ENCODE data around the gene PLPP7. TPM values are rescaled to one million over a fixed set of nuclear protein-coding genes. Genes with fewer than 3 reads are reported as not detected.

The PLPP7 gene
- total and polyA plus RNA-seq, 4 donors, result 0.18 to 0.59 (median 0.51) TPM; not detected in 1

DNA sequence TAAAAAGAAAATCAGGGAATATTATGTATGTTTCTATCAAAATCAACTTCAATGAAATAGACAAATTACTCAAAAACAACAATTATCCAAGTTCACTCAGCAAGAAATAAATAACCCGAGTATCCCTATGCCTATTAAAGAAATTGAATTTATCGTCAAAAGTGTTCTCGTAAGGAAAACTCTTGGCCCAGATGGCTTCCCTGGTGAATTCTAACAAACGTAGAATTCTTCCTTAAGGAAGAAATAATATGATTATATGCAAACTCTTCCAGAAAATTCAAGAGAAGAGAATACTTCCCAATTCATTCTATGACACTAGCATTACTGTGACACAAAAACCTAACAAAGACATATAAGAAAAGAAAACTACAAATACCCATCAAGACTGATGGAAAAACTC, 42.9 kb upstream of the PLPP7 start:
- Histone ChIP-seq H3K4me3 (ENCODE audit: low read depth in 1 of 3, low read length in 3 of 3) (no peak overlapping the region), H3K27ac (ENCODE audit: low read depth in 1 of 2, low read length in 2 of 2) (no peak overlapping the region), H3K27me3 (ENCODE audit: control insufficient read depth in 4 of 4, insufficient read depth in 4 of 4, low read length in 3 of 4) (no peaks in the 10 kb centered on the region), H3K9me3 (ENCODE audit: control insufficient read depth in 4 of 4, low read length in 3 of 4) (peaks cover 0 to 5% (median 0%) of the 10 kb centered on the region in 4 donors), H3K9ac (ENCODE audit: low read depth in 1 of 2, low read length in 2 of 2) (no peak overlapping the region), H3K36me3 (ENCODE audit: control insufficient read depth in 4 of 4, insufficient read depth in 3 of 4, low read depth in 1 of 4, low read length in 3 of 4) (no peaks in the 10 kb centered on the region), H3K4me1 (ENCODE audit: control insufficient read depth in 4 of 4, insufficient read depth in 4 of 4, low read length in 3 of 4) (no peaks in the 10 kb centered on the region)
- no peak for DNase-seq (ENCODE audit: low spot score)
- TF ChIP-seq, protein P1, sequence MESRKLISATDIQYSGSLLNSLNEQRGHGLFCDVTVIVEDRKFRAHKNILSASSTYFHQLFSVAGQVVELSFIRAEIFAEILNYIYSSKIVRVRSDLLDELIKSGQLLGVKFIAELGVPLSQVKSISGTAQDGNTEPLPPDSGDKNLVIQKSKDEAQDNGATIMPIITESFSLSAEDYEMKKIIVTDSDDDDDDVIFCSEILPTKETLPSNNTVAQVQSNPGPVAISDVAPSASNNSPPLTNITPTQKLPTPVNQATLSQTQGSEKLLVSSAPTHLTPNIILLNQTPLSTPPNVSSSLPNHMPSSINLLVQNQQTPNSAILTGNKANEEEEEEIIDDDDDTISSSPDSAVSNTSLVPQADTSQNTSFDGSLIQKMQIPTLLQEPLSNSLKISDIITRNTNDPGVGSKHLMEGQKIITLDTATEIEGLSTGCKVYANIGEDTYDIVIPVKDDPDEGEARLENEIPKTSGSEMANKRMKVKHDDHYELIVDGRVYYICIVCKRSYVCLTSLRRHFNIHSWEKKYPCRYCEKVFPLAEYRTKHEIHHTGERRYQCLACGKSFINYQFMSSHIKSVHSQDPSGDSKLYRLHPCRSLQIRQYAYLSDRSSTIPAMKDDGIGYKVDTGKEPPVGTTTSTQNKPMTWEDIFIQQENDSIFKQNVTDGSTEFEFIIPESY (IDR thresholded peaks at IDR 0.05), result no peak
- TF ChIP-seq RXRA (IDR thresholded peaks at IDR 0.05), result no peak
- TF ChIP-seq FOXA1 (IDR thresholded peaks at IDR 0.05), result no peak
- TF ChIP-seq GABPA (IDR thresholded peaks at IDR 0.05 in 1 of 2, conservative IDR thresholded peaks at IDR 0.05 in 1 of 2), result no peak
- TF ChIP-seq, protein P2, sequence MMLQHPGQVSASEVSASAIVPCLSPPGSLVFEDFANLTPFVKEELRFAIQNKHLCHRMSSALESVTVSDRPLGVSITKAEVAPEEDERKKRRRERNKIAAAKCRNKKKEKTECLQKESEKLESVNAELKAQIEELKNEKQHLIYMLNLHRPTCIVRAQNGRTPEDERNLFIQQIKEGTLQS (IDR thresholded peaks at IDR 0.05), result no peak
- TF ChIP-seq RAD21 (IDR thresholded peaks at IDR 0.05), result no peak
- TF ChIP-seq, protein P3, sequence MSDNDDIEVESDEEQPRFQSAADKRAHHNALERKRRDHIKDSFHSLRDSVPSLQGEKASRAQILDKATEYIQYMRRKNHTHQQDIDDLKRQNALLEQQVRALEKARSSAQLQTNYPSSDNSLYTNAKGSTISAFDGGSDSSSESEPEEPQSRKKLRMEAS (IDR thresholded peaks at IDR 0.05), result no peak
- TF ChIP-seq YY1 (IDR thresholded peaks at IDR 0.05), result no peak
- TF ChIP-seq EGR1 (IDR thresholded peaks at IDR 0.05; ENCODE audit: low read depth in 2 of 2), result no peak
- no peak for TF ChIP-seq NR2F2 (IDR thresholded peaks at IDR 0.05)
- TF ChIP-seq, protein P4, sequence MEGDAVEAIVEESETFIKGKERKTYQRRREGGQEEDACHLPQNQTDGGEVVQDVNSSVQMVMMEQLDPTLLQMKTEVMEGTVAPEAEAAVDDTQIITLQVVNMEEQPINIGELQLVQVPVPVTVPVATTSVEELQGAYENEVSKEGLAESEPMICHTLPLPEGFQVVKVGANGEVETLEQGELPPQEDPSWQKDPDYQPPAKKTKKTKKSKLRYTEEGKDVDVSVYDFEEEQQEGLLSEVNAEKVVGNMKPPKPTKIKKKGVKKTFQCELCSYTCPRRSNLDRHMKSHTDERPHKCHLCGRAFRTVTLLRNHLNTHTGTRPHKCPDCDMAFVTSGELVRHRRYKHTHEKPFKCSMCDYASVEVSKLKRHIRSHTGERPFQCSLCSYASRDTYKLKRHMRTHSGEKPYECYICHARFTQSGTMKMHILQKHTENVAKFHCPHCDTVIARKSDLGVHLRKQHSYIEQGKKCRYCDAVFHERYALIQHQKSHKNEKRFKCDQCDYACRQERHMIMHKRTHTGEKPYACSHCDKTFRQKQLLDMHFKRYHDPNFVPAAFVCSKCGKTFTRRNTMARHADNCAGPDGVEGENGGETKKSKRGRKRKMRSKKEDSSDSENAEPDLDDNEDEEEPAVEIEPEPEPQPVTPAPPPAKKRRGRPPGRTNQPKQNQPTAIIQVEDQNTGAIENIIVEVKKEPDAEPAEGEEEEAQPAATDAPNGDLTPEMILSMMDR (IDR thresholded peaks at IDR 0.05; ENCODE audit: low read depth, low read length, missing input control), result no peak
- WGBS, result 87% methylated on average over 4 of the region's 4 CpGs

DNA sequence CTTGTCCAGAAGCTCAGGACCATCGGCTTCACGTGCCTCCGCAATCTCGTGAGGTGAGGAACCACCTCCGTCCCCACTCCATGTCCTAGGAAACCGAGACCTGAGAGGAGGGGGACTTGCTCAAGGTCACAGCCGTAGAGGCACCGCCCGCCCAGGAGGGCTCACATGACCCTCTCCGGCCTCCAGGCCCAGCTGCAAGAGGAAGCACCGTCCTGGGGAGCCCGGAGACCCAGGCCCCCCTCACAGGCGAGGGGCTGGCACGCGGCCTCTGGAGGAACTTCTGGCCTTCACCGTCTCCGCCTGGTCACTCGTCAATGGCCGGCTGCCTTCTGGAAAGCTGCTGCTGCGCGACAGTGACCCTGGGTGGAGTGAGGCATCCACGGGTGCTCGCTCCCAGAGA, 37.4 kb upstream of the PLPP7 start:
- H3K9ac ChIP-seq (ENCODE audit: low read depth in 1 of 2, low read length in 2 of 2), result no peak overlapping the region
- peaks cover 0 to 7% (median 2%) of the 10 kb centered on the region in 4 donors for H3K4me1 ChIP-seq (ENCODE audit: control insufficient read depth in 4 of 4, insufficient read depth in 4 of 4, low read length in 3 of 4)
- H3K27me3 ChIP-seq (ENCODE audit: control insufficient read depth in 4 of 4, insufficient read depth in 4 of 4, low read length in 3 of 4), result no peaks in the 10 kb centered on the region
- no peak overlapping the region for H3K27ac ChIP-seq (ENCODE audit: low read depth in 1 of 2, low read length in 2 of 2)
- WGBS, result 85% methylated on average over 23 of the region's 23 CpGs
- H3K4me3 ChIP-seq (ENCODE audit: low read depth in 1 of 3, low read length in 3 of 3), result no peak overlapping the region
- H3K9me3 ChIP-seq (ENCODE audit: control insufficient read depth in 4 of 4, low read length in 3 of 4), result no peaks in the 10 kb centered on the region
- no peaks in the 10 kb centered on the region for H3K36me3 ChIP-seq (ENCODE audit: control insufficient read depth in 4 of 4, insufficient read depth in 3 of 4, low read depth in 1 of 4, low read length in 3 of 4)
- TF ChIP-seq JUND (IDR thresholded peaks at IDR 0.05), result no peak
- no peak for TF ChIP-seq TAF1 (conservative IDR thresholded peaks at IDR 0.05)
- TF ChIP-seq HNF4A (conservative IDR thresholded peaks at IDR 0.05), result no peak
- TF ChIP-seq RXRA (IDR thresholded peaks at IDR 0.05), result no peak
- TF ChIP-seq FOXA1 (IDR thresholded peaks at IDR 0.05), result no peak
- TF ChIP-seq HNF4G (IDR thresholded peaks at IDR 0.05), result no peak
- DNase-seq (ENCODE audit: low spot score), result no peak

Data from liver (tissue), 9 donors.